HG03039 (cell line): ENCODE data around the gene POLDIP3.
"Not testable (repeated sequence)": the region's sequence is repeated elsewhere in the genome, so short reads cannot be mapped to it uniquely, and the experiment has no call there.

Source experiments
- ATAC-seq: cut with Tn5 transposase; IDR thresholded peaks from one replicate; pipeline ENCODE4 v1.9.1; 2021; ENCODE audit warnings: mild to moderate bottlenecking, moderate library complexity; ENCODE audit not compliant: unreplicated experiment

The POLDIP3 gene

GRCh38 chr22:42620084-42620483 lies 5.4 kb upstream of the POLDIP3 start:
- no peak for ATAC-seq

GRCh38 chr22:42619261-42620063 lies 4.8 kb upstream of the POLDIP3 start:
- ATAC-seq: no peak

- ATAC-seq: no peak
Observed at GRCh38 chr22:42617155-42617983, 2.7 kb upstream of the POLDIP3 start.

GRCh38 chr22:42615860-42616175 lies 1.1 kb upstream of the POLDIP3 start:
- not testable (repeated sequence) for ATAC-seq

GRCh38 chr22:42615092-42615859 lies 593 bp upstream of the POLDIP3 start:
- peak; percentile 44 for ATAC-seq

- no peak for ATAC-seq
Observed at GRCh38 chr22:42613872-42614301, 796 bp downstream of the POLDIP3 start.

GRCh38 chr22:42612336-42612735 lies 2.3 kb downstream of the POLDIP3 start:
- ATAC-seq: no peak

- ATAC-seq: no peak
Observed at GRCh38 chr22:42611051-42611450, 3.6 kb downstream of the POLDIP3 start.

- no peak for ATAC-seq
Observed at GRCh38 chr22:42610186-42610585, 4.5 kb downstream of the POLDIP3 start.

- ATAC-seq: no peak
Observed at GRCh38 chr22:42608823-42609361, 5.8 kb downstream of the POLDIP3 start.

- no peak for ATAC-seq
Observed at GRCh38 chr22:42608136-42608822, 6.4 kb downstream of the POLDIP3 start.

- ATAC-seq: not testable (repeated sequence)
Observed at GRCh38 chr22:42607641-42608040, 7.0 kb downstream of the POLDIP3 start.

- no peak for ATAC-seq
Observed at GRCh38 chr22:42604403-42604802, 10.3 kb downstream of the POLDIP3 start.

- no peak for ATAC-seq
Observed at GRCh38 chr22:42603427-42603826, 11.3 kb downstream of the POLDIP3 start.

GRCh38 chr22:42602470-42602869 lies 12.2 kb downstream of the POLDIP3 start:
- ATAC-seq: no peak

- ATAC-seq: no peak
Observed at GRCh38 chr22:42601879-42602465, 12.7 kb downstream of the POLDIP3 start.

GRCh38 chr22:42596863-42597530 lies 17.7 kb downstream of the POLDIP3 start:
- no peak for ATAC-seq

- no peak for ATAC-seq
Observed at GRCh38 chr22:42596336-42596735, 18.3 kb downstream of the POLDIP3 start.

- no peak for ATAC-seq
Observed at GRCh38 chr22:42595434-42595833, 19.2 kb downstream of the POLDIP3 start.

GRCh38 chr22:42591987-42592386 lies 22.7 kb downstream of the POLDIP3 start:
- ATAC-seq: no peak
